GM12865 (cell line): ENCODE results near the gene MTX3.

Experiments
- DNase-seq: peaks from one replicate; pipeline ENCODE4 v3.0.0; 2010; ENCODE audit warnings: low read depth
- H3K4me3 ChIP-seq: 2 replicates; pipeline ENCODE4 v1.5.1; 2011; ENCODE audit warnings: mild to moderate bottlenecking, low read depth, low read length, control low read depth
- CTCF ChIP-seq: IDR thresholded peaks from 2 replicates; pipeline ENCODE4 v1.5.1; 2011; ENCODE audit warnings: low read length, control low read depth, low read depth, inconsistent platforms; ENCODE audit not compliant: insufficient read depth; ENCODE audit errors: missing control alignments

Gene MTX3

DNA sequence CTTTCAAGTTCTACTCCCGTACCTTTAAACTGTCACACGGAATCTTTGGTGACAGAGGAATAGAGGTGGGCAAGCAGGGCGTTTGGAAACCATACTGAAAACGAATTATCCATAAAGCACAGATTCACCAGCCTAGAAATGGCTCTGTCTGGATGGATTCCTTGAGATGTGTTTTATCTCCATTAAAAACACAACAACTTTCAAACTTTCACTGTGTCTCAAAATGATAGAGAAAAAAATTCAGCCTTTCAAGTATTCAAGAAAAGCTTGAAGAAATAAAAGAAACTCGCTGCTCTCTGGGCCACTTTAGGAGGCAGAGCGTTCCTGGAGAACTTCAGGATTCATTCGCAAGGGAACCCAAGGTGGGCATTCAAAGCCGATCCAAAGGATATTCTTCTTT lies 43.5 kb upstream of the MTX3 start:
- TF ChIP-seq CTCF = no peak
- DNase-seq = no peak
- no peak overlapping the region for H3K4me3 ChIP-seq

GRCh38 chr5:80033513-80033912 lies 42.5 kb upstream of the MTX3 start:
- no peak overlapping the region for H3K4me3 ChIP-seq
- DNase-seq = peak; percentile 68
- no peak for TF ChIP-seq CTCF

- DNase-seq = no peak
- H3K4me3 ChIP-seq = no peak overlapping the region
- no peak for TF ChIP-seq CTCF
These were observed 40.0 kb upstream of the MTX3 start for GRCh38 chr5:80031109-80031508.

GRCh38 chr5:80026841-80027240 lies 35.8 kb upstream of the MTX3 start:
- no peak for DNase-seq
- TF ChIP-seq CTCF = no peak
- H3K4me3 ChIP-seq = no peak overlapping the region

DNA sequence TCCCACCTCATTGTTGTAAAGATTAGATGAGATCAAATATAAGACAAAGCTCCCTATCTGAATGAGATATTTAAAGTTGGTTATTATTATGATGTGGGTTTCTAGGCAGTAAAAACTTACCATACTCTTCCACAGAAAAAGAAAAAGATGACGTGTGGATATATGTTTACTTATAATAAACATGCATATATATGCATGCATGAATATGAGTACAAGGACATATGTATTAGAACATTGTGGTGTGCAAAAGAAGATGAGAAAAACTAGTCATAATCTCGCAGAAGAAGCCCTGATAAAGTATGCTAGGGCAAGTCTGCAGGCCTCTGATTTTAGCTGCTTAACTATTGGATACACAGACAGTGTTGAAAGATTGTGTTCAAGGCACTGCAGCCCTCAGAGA lies 34.0 kb upstream of the MTX3 start:
- no peak overlapping the region for H3K4me3 ChIP-seq
- no peak for DNase-seq
- no peak for TF ChIP-seq CTCF

DNA sequence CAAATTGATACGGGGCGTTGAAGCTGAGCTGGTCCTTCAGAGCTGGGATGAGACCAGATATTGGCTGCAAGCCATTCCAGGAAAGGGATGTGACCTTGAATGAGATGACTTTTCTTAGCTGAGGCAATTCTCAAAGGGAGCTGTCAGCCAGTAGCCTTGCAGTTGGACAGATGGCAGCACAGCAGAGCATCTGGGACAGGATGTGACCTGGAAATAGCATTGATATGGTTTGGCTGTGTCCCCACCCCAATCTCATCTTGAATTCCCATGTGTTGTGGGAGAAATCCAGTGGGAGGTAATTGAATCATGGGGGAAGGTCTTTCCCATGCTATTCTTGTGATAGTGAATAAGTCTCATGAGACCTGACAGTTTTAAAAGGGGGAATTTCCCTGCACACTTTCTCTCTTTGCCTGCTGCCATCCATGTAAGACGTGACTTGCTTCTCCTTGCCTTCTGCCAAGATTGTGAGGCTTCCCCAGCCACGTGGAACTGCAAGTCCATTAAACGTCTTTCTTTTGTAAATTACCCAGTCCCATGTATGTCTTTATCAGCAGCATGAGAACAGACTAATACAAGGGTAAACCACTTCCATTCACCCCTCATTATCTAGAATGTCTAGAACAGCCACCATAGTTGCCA lies 19.8 kb upstream of the MTX3 start:
- no peak overlapping the region for H3K4me3 ChIP-seq
- DNase-seq = no peak
- no peak for TF ChIP-seq CTCF
